ENCODE results near the gene KIF11. TPM values are rescaled to one million over a fixed set of nuclear protein-coding genes. Genes with fewer than 3 reads are reported as not detected.

The KIF11 gene
- total RNA-seq, 2 donors from 2014 or later, result 36.5 to 55.7 TPM

GRCh38 chr10:92629945-92630344 lies 37.0 kb downstream of the KIF11 start:
- Histone ChIP-seq H3K36me3 (ENCODE audit: control insufficient read depth, insufficient read depth, low read length) (peaks cover 79% of the 10 kb centered on the region), H3K9ac (ENCODE audit: extremely low read depth, low read length, poor library complexity, severe bottlenecking) (no peak overlapping the region), H3K4me1 (ENCODE audit: control insufficient read depth, insufficient read depth, low read length) (no peaks in the 10 kb centered on the region), H3K9me3 (ENCODE audit: control insufficient read depth, low read length) (no peaks in the 10 kb centered on the region), H3K4me3 (ENCODE audit: low read length) (no peak overlapping the region), H3K27me3 (ENCODE audit: control insufficient read depth, insufficient read depth, low read length, poor library complexity, severe bottlenecking) (no peaks in the 10 kb centered on the region), H3K27ac (ENCODE audit: low read depth, low read length) (no peak overlapping the region)
- no peak for DNase-seq
- peaks cover 67% of the 10 kb centered on the region for H3K36me3 Mint-ChIP-seq (ENCODE audit: low read depth)
- TF ChIP-seq CTCF (conservative IDR thresholded peaks at IDR 0.05), result no peak
- no peaks in the 10 kb centered on the region for H3K27me3 Mint-ChIP-seq (ENCODE audit: insufficient read depth)
- WGBS, 2 experiments (ENCODE audit: insufficient coverage in 1 of 2, insufficient read length in 1 of 2), result 80 to 100% methylated on average over 1 of the region's 2 CpGs
- H3K9me3 Mint-ChIP-seq, result peaks cover 2% of the 10 kb centered on the region
- peaks cover 7% of the 10 kb centered on the region for H3K4me1 Mint-ChIP-seq
- no peak overlapping the region for H3K27ac Mint-ChIP-seq
- no peak overlapping the region for H3K4me3 Mint-ChIP-seq

- Mint-ChIP-seq H3K27ac (no peak overlapping the region), H3K9me3 (no peaks in the 10 kb centered on the region), H3K4me3 (no peak overlapping the region), H3K4me1 (no peaks in the 10 kb centered on the region), H3K27me3 (ENCODE audit: insufficient read depth) (no peaks in the 10 kb centered on the region), H3K36me3 (ENCODE audit: low read depth) (peaks cover 61% of the 10 kb centered on the region)
- Histone ChIP-seq H3K4me1 (ENCODE audit: control insufficient read depth, insufficient read depth, low read length) (no peaks in the 10 kb centered on the region), H3K36me3 (ENCODE audit: control insufficient read depth, insufficient read depth, low read length) (peaks cover 81% of the 10 kb centered on the region), H3K27ac (ENCODE audit: low read depth, low read length) (no peak overlapping the region), H3K9me3 (ENCODE audit: control insufficient read depth, low read length) (no peaks in the 10 kb centered on the region), H3K27me3 (ENCODE audit: control insufficient read depth, insufficient read depth, low read length, poor library complexity, severe bottlenecking) (no peaks in the 10 kb centered on the region), H3K9ac (ENCODE audit: extremely low read depth, low read length, poor library complexity, severe bottlenecking) (no peak overlapping the region), H3K4me3 (ENCODE audit: low read length) (no peak overlapping the region)
- no peak for DNase-seq
- TF ChIP-seq CTCF (conservative IDR thresholded peaks at IDR 0.05), result no peak
These were observed 45.1 kb downstream of the KIF11 start for GRCh38 chr10:92638037-92638436.

- Histone ChIP-seq H3K27ac (ENCODE audit: low read depth, low read length) (no peak overlapping the region), H3K4me1 (ENCODE audit: control insufficient read depth, insufficient read depth, low read length) (no peaks in the 10 kb centered on the region), H3K27me3 (ENCODE audit: control insufficient read depth, insufficient read depth, low read length, poor library complexity, severe bottlenecking) (no peaks in the 10 kb centered on the region), H3K9me3 (ENCODE audit: control insufficient read depth, low read length) (no peaks in the 10 kb centered on the region), H3K36me3 (ENCODE audit: control insufficient read depth, insufficient read depth, low read length) (peaks cover 80% of the 10 kb centered on the region), H3K4me3 (ENCODE audit: low read length) (no peak overlapping the region), H3K9ac (ENCODE audit: extremely low read depth, low read length, poor library complexity, severe bottlenecking) (no peak overlapping the region)
- DNase-seq, result no peak
- Mint-ChIP-seq H3K27ac (no peak overlapping the region), H3K9me3 (no peaks in the 10 kb centered on the region), H3K4me1 (no peaks in the 10 kb centered on the region), H3K36me3 (ENCODE audit: low read depth) (peaks cover 52% of the 10 kb centered on the region), H3K4me3 (no peak overlapping the region), H3K27me3 (ENCODE audit: insufficient read depth) (no peaks in the 10 kb centered on the region)
- peak; percentile 31 for TF ChIP-seq CTCF (conservative IDR thresholded peaks at IDR 0.05)
- WGBS, 2 experiments (ENCODE audit: insufficient coverage in 1 of 2, insufficient read length in 1 of 2), result 93% methylated on average over 3 of the region's 3 CpGs; no CpG with 5 or more reads in 1 of the 2 experiments
These were observed 47.2 kb downstream of the KIF11 start for GRCh38 chr10:92640107-92640506.
